GM12874 (cell line): ENCODE results near the gene SEMA3E.
A peak's percentile ranks its signal among the peaks of the same experiment; 100 is the strongest.

Experiments used
- TF ChIP-seq, protein P1 (sequence below): IDR thresholded peaks from 2 replicates; pipeline ENCODE4 v1.5.1; 2011; ENCODE audit warnings: low read depth, mild to moderate bottlenecking, control low read depth, low read length, moderate library complexity; ENCODE audit not compliant: insufficient read depth

The SEMA3E gene

DNA sequence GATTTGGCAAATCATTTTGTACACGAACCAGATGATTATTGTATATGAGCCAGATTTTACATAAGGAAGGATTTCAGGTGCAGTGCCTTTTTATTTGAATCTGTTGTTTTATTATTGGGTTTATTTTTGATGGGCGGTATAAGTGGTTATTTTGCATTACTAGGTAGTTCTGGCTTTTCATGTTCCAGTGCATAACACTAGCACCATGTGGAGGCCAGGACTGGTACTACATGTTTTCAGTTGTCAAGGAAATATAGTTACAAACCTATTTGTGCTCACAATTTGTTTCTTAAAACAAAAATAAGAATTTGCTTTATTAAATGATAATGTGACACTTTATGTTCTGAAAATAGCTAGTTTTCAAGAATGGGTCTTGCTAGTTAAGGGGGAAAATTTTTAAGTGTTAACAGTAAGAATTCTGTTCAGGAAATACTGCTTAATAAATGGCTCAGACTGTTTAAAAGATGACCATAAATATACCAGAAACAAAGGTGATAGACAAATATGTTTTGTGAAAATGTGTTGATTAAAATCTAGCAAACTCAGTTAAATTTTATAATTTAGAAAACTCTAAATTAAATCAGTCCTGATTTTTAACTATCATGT lies 7.1 kb upstream of the SEMA3E start:
- TF ChIP-seq, protein P1, sequence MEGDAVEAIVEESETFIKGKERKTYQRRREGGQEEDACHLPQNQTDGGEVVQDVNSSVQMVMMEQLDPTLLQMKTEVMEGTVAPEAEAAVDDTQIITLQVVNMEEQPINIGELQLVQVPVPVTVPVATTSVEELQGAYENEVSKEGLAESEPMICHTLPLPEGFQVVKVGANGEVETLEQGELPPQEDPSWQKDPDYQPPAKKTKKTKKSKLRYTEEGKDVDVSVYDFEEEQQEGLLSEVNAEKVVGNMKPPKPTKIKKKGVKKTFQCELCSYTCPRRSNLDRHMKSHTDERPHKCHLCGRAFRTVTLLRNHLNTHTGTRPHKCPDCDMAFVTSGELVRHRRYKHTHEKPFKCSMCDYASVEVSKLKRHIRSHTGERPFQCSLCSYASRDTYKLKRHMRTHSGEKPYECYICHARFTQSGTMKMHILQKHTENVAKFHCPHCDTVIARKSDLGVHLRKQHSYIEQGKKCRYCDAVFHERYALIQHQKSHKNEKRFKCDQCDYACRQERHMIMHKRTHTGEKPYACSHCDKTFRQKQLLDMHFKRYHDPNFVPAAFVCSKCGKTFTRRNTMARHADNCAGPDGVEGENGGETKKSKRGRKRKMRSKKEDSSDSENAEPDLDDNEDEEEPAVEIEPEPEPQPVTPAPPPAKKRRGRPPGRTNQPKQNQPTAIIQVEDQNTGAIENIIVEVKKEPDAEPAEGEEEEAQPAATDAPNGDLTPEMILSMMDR: peak; percentile 79

GRCh38 chr7:83652481-83652880 lies 3.5 kb upstream of the SEMA3E start:
- TF ChIP-seq, protein P1: no peak

DNA sequence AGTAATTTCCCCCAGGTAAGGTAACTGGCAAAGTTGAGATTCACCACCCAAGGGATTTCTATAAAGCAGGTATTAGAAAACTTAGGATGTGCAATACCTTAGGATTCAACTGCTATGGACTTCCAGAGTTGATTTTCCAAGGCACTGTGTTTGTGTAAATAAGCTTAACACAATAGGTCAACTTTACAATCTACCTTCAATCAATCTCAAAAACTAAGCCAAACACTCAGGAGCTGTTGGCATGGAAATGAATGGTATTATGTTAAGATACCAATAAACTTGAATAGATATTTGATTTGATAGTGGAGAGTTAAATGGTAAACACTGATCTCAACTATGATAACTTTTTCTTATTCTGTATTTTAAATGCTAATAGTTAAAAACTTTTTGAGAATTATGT lies 762 bp upstream of the SEMA3E start:
- TF ChIP-seq, protein P1: no peak

DNA sequence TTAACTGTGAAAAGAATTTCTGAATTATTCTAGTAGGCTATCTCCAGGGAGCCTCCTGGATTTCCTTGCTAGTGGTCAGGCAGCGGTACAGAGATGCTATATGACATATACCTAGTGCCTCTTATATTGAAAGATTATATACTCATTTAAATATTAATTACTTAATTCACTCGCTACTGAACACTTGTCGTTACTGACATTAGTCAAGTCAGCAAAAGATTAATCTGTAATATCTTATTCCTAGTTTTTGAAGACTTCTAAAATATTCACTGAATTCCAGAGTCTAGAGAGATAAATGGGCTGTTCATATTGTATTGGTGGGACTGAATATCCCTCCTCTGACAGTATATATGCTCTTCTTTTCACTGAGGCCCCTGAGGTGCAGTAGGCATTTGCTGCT lies 2.9 kb downstream of the SEMA3E start:
- TF ChIP-seq, protein P1: no peak

DNA sequence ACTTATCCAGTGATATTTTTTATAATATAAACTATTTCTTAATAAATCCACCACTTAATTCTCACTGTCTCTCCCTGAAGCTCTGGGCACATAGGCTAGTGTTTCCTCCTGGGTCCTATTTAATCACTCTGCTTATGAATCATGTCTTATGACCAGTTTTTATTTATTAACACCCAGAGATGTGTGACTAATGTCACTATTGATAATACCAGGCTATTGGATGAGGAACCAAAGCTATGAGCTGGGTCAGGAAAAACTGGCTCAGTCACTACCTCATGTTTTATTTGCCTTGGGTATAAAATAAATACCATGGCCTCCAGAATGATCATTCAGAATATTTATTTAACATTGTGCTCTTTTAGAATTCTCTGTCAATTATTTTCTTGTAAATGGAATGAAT lies 5.2 kb downstream of the SEMA3E start:
- TF ChIP-seq, protein P1: no peak

GRCh38 chr7:83643012-83643411 lies 5.9 kb downstream of the SEMA3E start:
- TF ChIP-seq, protein P1: no peak

DNA sequence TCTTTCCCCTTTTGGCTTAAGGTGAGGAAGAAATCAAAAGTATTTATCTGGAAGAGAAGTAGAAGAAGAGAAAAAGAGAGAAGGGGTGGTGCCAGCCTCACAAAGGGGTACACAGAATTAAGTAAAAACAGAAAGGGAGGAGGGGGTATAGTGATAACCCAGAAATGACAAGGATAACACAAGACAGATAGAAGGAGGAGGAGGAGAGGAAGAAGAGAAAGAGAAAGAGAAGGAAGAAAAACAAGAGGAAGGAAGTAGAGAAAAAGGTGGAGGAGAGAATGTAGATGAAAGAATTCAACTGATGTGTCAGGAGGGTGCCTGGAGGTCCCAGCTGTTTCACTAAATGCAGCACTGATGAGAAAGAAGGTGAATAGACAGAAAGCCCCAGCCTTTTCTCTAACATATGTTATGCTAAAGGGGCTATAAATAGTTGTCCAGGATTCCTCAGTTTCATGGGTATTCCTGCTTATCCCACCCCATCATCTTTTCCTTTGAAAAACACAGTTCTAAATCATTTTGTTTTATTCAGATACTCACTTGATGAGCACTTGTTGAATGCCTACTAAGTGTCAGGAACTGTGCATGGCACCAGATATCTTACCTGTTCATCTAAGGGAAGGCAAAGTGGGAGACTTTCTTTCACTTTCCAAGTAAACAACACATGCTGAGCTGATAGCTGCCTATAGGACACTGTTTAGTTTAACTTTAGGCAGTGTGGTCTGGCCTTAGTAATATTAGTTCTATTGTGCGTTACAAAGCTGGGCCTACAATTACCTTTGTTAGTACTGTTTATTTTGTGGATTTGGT lies 8.0 kb downstream of the SEMA3E start:
- TF ChIP-seq, protein P1: no peak
